GM12865 (cell line): ENCODE data around the gene NACA2.

Experiments
- DNase-seq: peaks from one replicate; pipeline ENCODE4 v3.0.0; 2010; ENCODE audit warnings: low read depth
- H3K4me3 ChIP-seq: 2 replicates; pipeline ENCODE4 v1.5.1; 2011; ENCODE audit warnings: mild to moderate bottlenecking, low read depth, low read length, control low read depth
- CTCF ChIP-seq: IDR thresholded peaks from 2 replicates; pipeline ENCODE4 v1.5.1; 2011; ENCODE audit warnings: low read length, control low read depth, low read depth, inconsistent platforms; ENCODE audit not compliant: insufficient read depth; ENCODE audit errors: missing control alignments

Gene NACA2

GRCh38 chr17:61601297-61601696, 10.3 kb upstream of the NACA2 start:
- DNase-seq, result no peak
- no peak for TF ChIP-seq CTCF

DNA sequence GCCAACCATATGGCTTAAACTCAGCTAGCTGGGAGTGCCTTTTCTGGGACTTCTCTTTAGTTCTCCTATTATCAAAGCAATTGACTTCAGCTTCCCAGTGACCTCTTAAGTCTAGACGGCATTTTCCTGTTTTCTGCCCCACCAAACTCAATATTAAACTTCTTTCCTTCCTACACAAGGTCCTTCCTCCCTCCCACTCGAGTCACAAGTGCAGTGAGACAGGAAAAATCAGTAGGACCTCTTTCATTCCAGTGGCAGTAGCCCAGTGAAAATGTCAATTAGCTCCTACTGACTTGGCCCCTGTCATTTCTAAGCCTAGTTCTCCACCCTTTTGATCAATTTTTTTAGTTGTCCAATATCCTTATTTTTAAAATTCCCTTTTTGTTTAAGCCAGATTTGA, 9.6 kb upstream of the NACA2 start:
- no peak for TF ChIP-seq CTCF
- H3K4me3 ChIP-seq, result no peak overlapping the region
- DNase-seq, result no peak

More at GRCh38 chr17:61601297-61601696, 10.3 kb upstream of the NACA2 start:
- H3K4me3 ChIP-seq, result no peak overlapping the region

DNA sequence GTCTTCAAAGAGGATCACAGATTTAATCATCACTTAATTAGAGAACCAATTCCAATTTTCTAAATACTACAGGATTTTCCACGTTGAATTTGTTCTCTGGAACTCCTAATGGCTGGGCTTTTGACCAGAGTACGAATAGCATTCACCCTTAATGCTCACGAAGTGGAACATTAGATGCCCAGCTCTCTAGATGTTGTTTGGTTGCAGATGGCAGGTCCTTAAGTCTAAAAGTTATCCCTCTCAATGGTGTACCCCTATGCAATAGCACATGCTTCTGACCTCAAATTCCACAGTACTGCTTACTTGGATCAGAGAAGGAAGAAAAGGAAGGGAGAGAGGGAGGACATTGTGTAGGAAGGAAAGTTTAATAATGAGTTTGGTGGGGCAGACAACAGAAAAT, 8.6 kb upstream of the NACA2 start:
- no peak for DNase-seq
- H3K4me3 ChIP-seq, result no peak overlapping the region
- no peak for TF ChIP-seq CTCF

DNA sequence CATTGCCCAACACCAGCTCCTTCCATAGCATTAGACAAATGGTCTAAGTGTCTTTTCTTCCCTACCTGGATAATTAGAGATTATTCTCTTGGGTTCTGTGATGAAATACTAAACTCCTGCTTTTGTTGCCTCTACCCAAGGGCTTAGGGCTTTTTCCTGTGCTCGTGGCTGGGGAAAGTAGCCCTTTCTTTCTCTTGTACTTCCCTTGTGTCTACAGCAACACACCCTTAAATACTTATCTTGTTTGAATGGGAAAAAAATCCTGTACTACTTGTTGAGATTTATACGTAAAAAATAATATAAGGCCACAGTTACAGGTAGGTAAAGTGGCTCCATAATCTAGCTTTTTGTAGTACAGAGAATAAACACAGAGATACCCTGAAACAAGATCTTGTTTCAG, 7.0 kb upstream of the NACA2 start:
- no peak overlapping the region for H3K4me3 ChIP-seq
- no peak for DNase-seq
- no peak for TF ChIP-seq CTCF

DNA sequence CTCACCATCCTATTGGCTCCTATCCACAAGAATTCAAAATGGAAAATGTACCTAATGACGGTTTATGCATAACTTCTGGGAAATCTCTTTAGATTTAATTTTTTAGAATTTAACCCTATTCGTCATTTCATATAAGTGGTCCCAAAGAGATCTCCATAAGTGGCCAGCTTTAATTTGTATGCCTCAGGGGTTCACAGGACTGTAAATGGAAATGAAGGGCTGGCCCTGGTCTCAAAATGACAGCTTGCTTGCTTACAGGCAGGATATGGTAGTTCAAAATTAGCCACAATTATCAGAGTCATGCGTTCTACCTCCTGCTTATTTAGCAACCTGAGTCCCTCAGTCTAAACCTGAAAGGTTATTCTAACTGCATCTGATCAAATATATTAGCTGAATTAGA, 6.6 kb upstream of the NACA2 start:
- TF ChIP-seq CTCF, result no peak
- DNase-seq, result no peak
- H3K4me3 ChIP-seq, result no peak overlapping the region

- no peak overlapping the region for H3K4me3 ChIP-seq
- DNase-seq, result no peak
- TF ChIP-seq CTCF, result no peak
These were observed 4.6 kb upstream of the NACA2 start for GRCh38 chr17:61595418-61596186.

DNA sequence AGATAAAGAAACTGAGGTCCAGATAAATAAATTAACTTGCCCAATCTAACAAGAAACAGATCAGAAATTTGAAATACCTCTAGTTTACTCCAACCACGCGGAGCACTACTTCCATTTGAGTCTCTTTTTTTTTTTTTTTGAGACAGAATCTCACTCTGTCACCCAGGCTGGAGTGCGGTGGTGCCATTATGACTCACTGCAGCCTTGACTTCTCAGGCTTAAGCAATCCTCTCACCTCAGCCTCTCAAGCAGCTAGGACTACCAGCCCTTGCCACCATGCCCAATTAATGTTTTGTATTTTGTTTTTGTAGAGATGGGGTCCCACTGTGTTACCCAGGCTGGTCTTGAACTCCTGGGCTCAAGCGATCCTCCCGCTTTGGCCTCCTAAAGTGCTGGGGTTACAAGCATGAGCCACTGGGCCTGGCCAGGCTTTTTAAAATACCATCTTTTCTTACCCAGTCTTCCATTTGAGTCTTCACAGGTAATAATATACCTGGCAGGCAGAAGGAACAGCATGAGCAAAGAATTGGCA, 3.3 kb upstream of the NACA2 start:
- DNase-seq, result no peak
- TF ChIP-seq CTCF, result no peak

More for the DNA sequence above, 3.3 kb upstream of the NACA2 start:
- no peak overlapping the region for H3K4me3 ChIP-seq
